HepG2 (cell line): Measurements from ENCODE around the gene UBL3. TPM values are rescaled to one million over a fixed set of nuclear protein-coding genes. Genes with fewer than 3 reads are reported as not detected.

Experiments used
- ATAC-seq: fragments of 200-7000 bp; cut with Tn5 transposase; 3 replicates; pipeline ENCODE4 v1.9.1; 2020; ENCODE audit warnings: mild to moderate bottlenecking, moderate library complexity
- BruUV-seq: library from RNA; stranded (reverse); fragments of 400-500 nt; replicated peaks from 2 replicates; lab custom pipeline; 2021; lab: Mats Ljungman, UMichigan
- CTCF ChIA-PET: fragments of 300-600 bp; formaldehyde crosslinking; extraction: SDS; loops from one replicate; lab custom pipeline; 2021; ENCODE audit warnings: low total read pairs, inconsistent platforms, low intra/inter-chr PET ratio; lab: Yijun Ruan, JAX
- POLR2A ChIA-PET: fragments of 350-600 bp; sonication (Branson Sonifier 250); formaldehyde crosslinking; loops from one replicate; lab custom pipeline; 2020; ENCODE audit warnings: antibody characterized with exemption, inconsistent platforms; lab: Yijun Ruan, JAX
- DNase-seq: peaks from one replicate; pipeline ENCODE4 v3.0.0-alpha.2; 2015; ENCODE audit warnings: low spot score
- FAIRE-seq: peaks from 3 replicates; lab custom pipeline; 2011; peaks lifted over from hg19 to GRCh38; lab: Jason Lieb, UNC
- H2AFZ ChIP-seq: one replicate; pipeline ENCODE4 v1.6.1; 2011; ENCODE audit warnings: low read length, inconsistent platforms
- H3K27ac ChIP-seq: fragments of 300-600 bp; 3 replicates; pipeline ENCODE4 v1.8.0; 2011; ENCODE audit warnings: mixed run types, mild to moderate bottlenecking, mixed read lengths, low read length, inconsistent platforms; ENCODE audit not compliant: insufficient read depth; ENCODE audit errors: extremely low read length
- H3K27me3 ChIP-seq, 2 experiments: fragments of 200-600 bp in 1 of 2; 2 replicates in 1 of 2; 3 replicates in 1 of 2; pipeline versions ENCODE4 v1.6.0 to v1.8.0; 2011; ENCODE audit warnings: low read length in 2 of 2, mild to moderate bottlenecking in 2 of 2, moderate library complexity in 2 of 2, inconsistent platforms in 1 of 2; ENCODE audit not compliant: insufficient read depth in 2 of 2, control insufficient read depth in 1 of 2
- H3K36me3 ChIP-seq, 2 experiments: fragments of 200-600 bp in 1 of 2; replicated peaks in 1 of 2; 2 replicates in 1 of 2; 3 replicates in 1 of 2; pipeline versions ENCODE4 v1.5.1 to v1.8.0; 2011; ENCODE audit warnings: low read length in 2 of 2, inconsistent platforms in 1 of 2; ENCODE audit not compliant: insufficient read depth in 2 of 2, control insufficient read depth in 1 of 2
- H3K4me1 ChIP-seq: 2 replicates; pipeline ENCODE4 v1.5.1; 2012; ENCODE audit warnings: low read length, inconsistent platforms; ENCODE audit not compliant: insufficient read depth
- H3K4me2 ChIP-seq: 2 replicates; pipeline ENCODE4 v1.6.0; 2011; ENCODE audit warnings: low read depth, low read length, inconsistent platforms
- H3K4me3 ChIP-seq, 3 experiments: fragments of 200-600 bp in 1 of 3; sonication (generic), shearing (Covaris generic) in 1 of 3; replicated peaks in 1 of 3; 2 replicates each; pipeline ENCODE4 v1.5.1; 2011 to 2016; ENCODE audit warnings: low read length in 3 of 3, inconsistent platforms in 2 of 3, low read depth in 2 of 3, mild to moderate bottlenecking in 2 of 3, control low read depth in 1 of 3, mixed read lengths in 1 of 3; ENCODE audit not compliant: insufficient read depth in 1 of 3
- H3K79me2 ChIP-seq: one replicate; pipeline ENCODE4 v1.6.1; 2011; ENCODE audit warnings: low read length, inconsistent platforms; ENCODE audit not compliant: insufficient read depth
- H3K9ac ChIP-seq: 2 replicates; pipeline ENCODE4 v1.6.0; 2011; ENCODE audit warnings: mild to moderate bottlenecking, low read depth, low read length, inconsistent platforms; ENCODE audit not compliant: insufficient read depth
- H3K9me3 ChIP-seq: 2 replicates; pipeline ENCODE4 v1.5.1; 2012; ENCODE audit warnings: mild to moderate bottlenecking, low read length
- H4K20me1 ChIP-seq: 2 replicates; pipeline ENCODE4 v1.6.0; 2011; ENCODE audit warnings: inconsistent platforms, mild to moderate bottlenecking, low read length, moderate library complexity; ENCODE audit not compliant: insufficient read depth
- ARHGAP35 ChIP-seq: sonication (generic); formaldehyde crosslinking; IDR thresholded peaks from 2 replicates; pipeline ENCODE4 v1.9.0; 2022; ENCODE audit warnings: mild to moderate bottlenecking, inconsistent platforms, moderate library complexity, missing genetic modification reagents, borderline replicate concordance
- ASH2L ChIP-seq: fragments of 300-600, 200-600 bp; sonication (generic); IDR thresholded peaks from 2 replicates; pipeline ENCODE4 v1.7.0; 2017; ENCODE audit warnings: low read depth, mild to moderate bottlenecking, moderate library complexity, mixed read lengths, low read length; ENCODE audit not compliant: insufficient read length
- GFI1 ChIP-seq: sonication (generic); formaldehyde crosslinking; IDR thresholded peaks from 2 replicates; pipeline ENCODE4 v1.5.0; 2020; ENCODE audit warnings: missing genetic modification reagents, mild to moderate bottlenecking, borderline replicate concordance
- HHEX ChIP-seq: IDR thresholded peaks from 2 replicates; pipeline ENCODE4 v1.6.1; 2016; ENCODE audit warnings: control low read depth
- KLF16 ChIP-seq, 2 experiments: sonication (generic) in 1 of 2; formaldehyde crosslinking in 1 of 2; IDR thresholded peaks; 2 replicates each; pipeline versions ENCODE4 v1.6.1 to v1.8.0; 2016 to 2023; ENCODE audit warnings: missing genetic modification reagents in 2 of 2, missing compliant biosample characterization in 1 of 2
- KLF6 ChIP-seq: IDR thresholded peaks from 2 replicates; pipeline ENCODE4 v1.8.0; 2016; ENCODE audit warnings: missing biosample characterization, missing genetic modification reagents
- LBX2 ChIP-seq: sonication (generic); formaldehyde crosslinking; IDR thresholded peaks from 2 replicates; pipeline ENCODE4 v1.5.0; 2020; ENCODE audit warnings: missing genetic modification reagents, mild to moderate bottlenecking, borderline replicate concordance
- MTF1 ChIP-seq: sonication (generic); formaldehyde crosslinking; IDR thresholded peaks from 2 replicates; pipeline ENCODE4 v1.5.0; 2020; ENCODE audit warnings: missing genetic modification reagents
- PLRG1 ChIP-seq: fragments of 450-650 bp; conservative IDR thresholded peaks from 2 replicates; pipeline ENCODE4 v1.6.1; 2016
- SIN3A ChIP-seq: IDR thresholded peaks from 2 replicates; pipeline ENCODE4 v1.6.1; 2011; ENCODE audit warnings: low read depth, mild to moderate bottlenecking, control low read depth, low read length, borderline replicate concordance
- TGIF2 ChIP-seq: IDR thresholded peaks from 2 replicates; pipeline ENCODE4 v1.6.1; 2016; ENCODE audit warnings: control low read depth, missing compliant biosample characterization
- TRAFD1 ChIP-seq: sonication (generic); formaldehyde crosslinking; IDR thresholded peaks from 2 replicates; pipeline ENCODE4 v1.5.1; 2020; ENCODE audit warnings: missing genetic modification reagents, mild to moderate bottlenecking, borderline replicate concordance
- XRCC5 ChIP-seq: fragments of 200-400 bp; formaldehyde crosslinking; optimal IDR thresholded peaks from 2 replicates; pipeline ENCODE3; 2017; ENCODE audit warnings: mild to moderate bottlenecking, low read length
- ZFP36L2 ChIP-seq: sonication (generic); formaldehyde crosslinking; IDR thresholded peaks from 2 replicates; pipeline ENCODE4 v1.4.0; 2020; ENCODE audit warnings: missing genetic modification reagents
- ZNF207 ChIP-seq: fragments of 450-650 bp; IDR thresholded peaks from 2 replicates; pipeline ENCODE4 v1.6.1; 2016; ENCODE audit warnings: antibody characterized with exemption, borderline replicate concordance
- ZNF768 ChIP-seq: sonication (generic); formaldehyde crosslinking; IDR thresholded peaks from 2 replicates; pipeline ENCODE4 v1.4.0; 2020; ENCODE audit warnings: missing genetic modification reagents
- ZNF850 ChIP-seq: sonication (generic); formaldehyde crosslinking; conservative IDR thresholded peaks from 2 replicates; pipeline ENCODE4 v1.9.0; 2021; ENCODE audit warnings: mild to moderate bottlenecking, missing genetic modification reagents
- WGBS: methylation state at CpG from one replicate; pipeline ENCODE4 v1.1.6; 2017; ENCODE audit warnings: low lambda C conversion rate; 5-methylcytosine and 5-hydroxymethylcytosine counted together
- in situ Hi-C: cut with HindIII; loops from 2 replicates; pipeline ENCODE4 v1.10.0; 2017; ENCODE audit warnings: low pct_unique_long_range_greater_than_20kb; ENCODE audit not compliant: extremely low pct_ligation_motif_present
- intact Hi-C: fragments of 100-400 bp; cut with micrococcal nuclease; formaldehyde crosslinking; loops from one replicate; pipeline ENCODE4 v1.10.0; 2022; ENCODE audit not compliant: unreplicated experiment
- polyA plus RNA-seq, 8 experiments: library from polyadenylated mRNA; depleted of rRNA in 3 of 8; stranded (reverse) in 7 of 8; unstranded in 1 of 8; fragments of >200 nt; fragmentation: Illumina TruSeq in 4 of 8; extraction: Trizol in 4 of 8; gene quantifications; 2 replicates each; pipeline versions ENCODE4 v1.2.1 to v1.2.3, GENCODE V29; 2011 to 2016; ENCODE audit warnings: low read depth in 4 of 8, missing spikeins in 1 of 8, mixed read lengths in 1 of 8; ENCODE audit not compliant: insufficient read depth in 1 of 8
- total RNA-seq, 5 experiments: library from RNA; depleted of rRNA; stranded (reverse); fragments of >200 nt; fragmentation: Illumina TruSeq; extraction: Trizol; gene quantifications; 2 replicates each; pipeline ENCODE4 v1.2.3, GENCODE V29; 2016; ENCODE audit warnings: low read depth in 1 of 5
- TF ChIP-seq, protein P1 (sequence below): sonication (generic); formaldehyde crosslinking; IDR thresholded peaks from 2 replicates; pipeline ENCODE4 v1.5.0; 2020; ENCODE audit warnings: mild to moderate bottlenecking, missing genetic modification reagents
- TF ChIP-seq, protein P2 (sequence below): IDR thresholded peaks from 2 replicates; pipeline ENCODE4 v1.6.1; 2016; ENCODE audit warnings: missing compliant biosample characterization, missing genetic modification reagents, borderline replicate concordance

Gene UBL3
- total and polyA plus RNA-seq, 2 of the 13 experiments (the other 11 are each of a cell fraction or from before 2014, with no cell fraction given): 7.4 to 9.6 TPM

GRCh38 chr13:29733147-29733611, 117.2 kb downstream of the UBL3 start:
- Histone ChIP-seq H3K27me3 (0 out of 5 replicates have a peak, but pooled peaks cover 0 to 5% of the 10 kb centered on the region in 2 experiments), H3K4me1 (no peaks in the 10 kb centered on the region), H3K27ac (no peak overlapping the region), H3K79me2 (no peaks in the 10 kb centered on the region), H3K9me3 (no peaks in the 10 kb centered on the region), H3K4me3 (no peak overlapping the region), H3K9ac (no peak overlapping the region), H4K20me1 (no peaks in the 10 kb centered on the region), H3K4me2 (no peak overlapping the region), H3K36me3 (no peaks in the 10 kb centered on the region), H2AFZ (no peak overlapping the region)
- 33% methylated on average over 5 of the region's 5 CpGs for WGBS
- ATAC-seq: no peak
- no peak for DNase-seq
- no peak for FAIRE-seq
- ChIA-PET CTCF (no interaction called here), POLR2A (no interaction called here)
- in situ Hi-C loops (no loop called here), intact Hi-C loops (no loop called here)
- no TSS peak for BruUV-seq
- TF ChIP-seq TGIF2 (CRISPR knock-in tag) (no peak), ZNF768 (CRISPR knock-in tag) (no peak), GFI1 (no peak), LBX2 (CRISPR knock-in tag) (no peak), MTF1 (CRISPR knock-in tag) (no peak), ASH2L (no peak), ZNF850 (CRISPR knock-in tag) (no peak), PLRG1 (no peak), ARHGAP35 (CRISPR knock-in tag) (no peak), SIN3A (no peak), HHEX (CRISPR knock-in tag) (no peak), TRAFD1 (CRISPR knock-in tag) (no peak), KLF6 (CRISPR knock-in tag) (no peak), KLF16 (CRISPR knock-in tag; IDR thresholded peaks at IDR 0.05) (no peak), ZNF207 (no peak), ZFP36L2 (CRISPR knock-in tag) (no peak), XRCC5 (no peak)
- TF ChIP-seq, protein P1, sequence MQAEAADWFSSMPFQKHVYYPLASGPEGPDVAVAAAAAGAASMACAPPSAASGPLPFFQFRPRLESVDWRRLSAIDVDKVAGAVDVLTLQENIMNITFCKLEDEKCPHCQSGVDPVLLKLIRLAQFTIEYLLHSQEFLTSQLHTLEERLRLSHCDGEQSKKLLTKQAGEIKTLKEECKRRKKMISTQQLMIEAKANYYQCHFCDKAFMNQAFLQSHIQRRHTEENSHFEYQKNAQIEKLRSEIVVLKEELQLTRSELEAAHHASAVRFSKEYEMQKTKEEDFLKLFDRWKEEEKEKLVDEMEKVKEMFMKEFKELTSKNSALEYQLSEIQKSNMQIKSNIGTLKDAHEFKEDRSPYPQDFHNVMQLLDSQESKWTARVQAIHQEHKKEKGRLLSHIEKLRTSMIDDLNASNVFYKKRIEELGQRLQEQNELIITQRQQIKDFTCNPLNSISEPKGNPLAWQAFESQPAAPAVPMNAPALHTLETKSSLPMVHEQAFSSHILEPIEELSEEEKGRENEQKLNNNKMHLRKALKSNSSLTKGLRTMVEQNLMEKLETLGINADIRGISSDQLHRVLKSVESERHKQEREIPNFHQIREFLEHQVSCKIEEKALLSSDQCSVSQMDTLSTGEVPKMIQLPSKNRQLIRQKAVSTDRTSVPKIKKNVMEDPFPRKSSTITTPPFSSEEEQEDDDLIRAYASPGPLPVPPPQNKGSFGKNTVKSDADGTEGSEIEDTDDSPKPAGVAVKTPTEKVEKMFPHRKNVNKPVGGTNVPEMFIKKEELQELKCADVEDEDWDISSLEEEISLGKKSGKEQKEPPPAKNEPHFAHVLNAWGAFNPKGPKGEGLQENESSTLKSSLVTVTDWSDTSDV (CRISPR knock-in tag): no peak
- TF ChIP-seq, protein P2, sequence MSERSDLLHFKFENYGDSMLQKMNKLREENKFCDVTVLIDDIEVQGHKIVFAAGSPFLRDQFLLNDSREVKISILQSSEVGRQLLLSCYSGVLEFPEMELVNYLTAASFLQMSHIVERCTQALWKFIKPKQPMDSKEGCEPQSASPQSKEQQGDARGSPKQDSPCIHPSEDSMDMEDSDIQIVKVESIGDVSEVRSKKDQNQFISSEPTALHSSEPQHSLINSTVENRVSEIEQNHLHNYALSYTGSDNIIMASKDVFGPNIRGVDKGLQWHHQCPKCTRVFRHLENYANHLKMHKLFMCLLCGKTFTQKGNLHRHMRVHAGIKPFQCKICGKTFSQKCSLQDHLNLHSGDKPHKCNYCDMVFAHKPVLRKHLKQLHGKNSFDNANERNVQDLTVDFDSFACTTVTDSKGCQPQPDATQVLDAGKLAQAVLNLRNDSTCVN (CRISPR knock-in tag): no peak
